HCT116 (cell line): ENCODE results near the gene IL3. TPM values are rescaled to one million over a fixed set of nuclear protein-coding genes. Genes with fewer than 3 reads are reported as not detected.

Source experiments
- ATAC-seq: fragments of 200-7000 bp; cut with Tn5 transposase; 2 replicates; pipeline ENCODE4 v1.9.1; 2020; ENCODE audit warnings: mild to moderate bottlenecking, moderate library complexity
- BruUV-seq: library from RNA; stranded (reverse); fragments of 400-500 nt; replicated peaks from 2 replicates; lab custom pipeline; 2021; lab: Mats Ljungman, UMichigan
- CTCF ChIA-PET: fragments of 300-600 bp; sonication (Branson Sonifier 250); formaldehyde crosslinking; loops from one replicate; lab custom pipeline; 2021; ENCODE audit warnings: antibody characterized with exemption; lab: Charles Lee
- POLR2A ChIA-PET: fragments of 300-600, 350-600 bp; sonication (Branson Sonifier 250); formaldehyde crosslinking; loops from one replicate; lab custom pipeline; 2021; ENCODE audit warnings: antibody characterized with exemption; lab: Charles Lee
- RAD21 ChIA-PET, 2 experiments: fragments of 300-600 bp; sonication (Branson Sonifier 250); formaldehyde crosslinking; loops; one replicate each; lab custom pipeline; 2023; ENCODE audit warnings: low total read pairs in 2 of 2; ENCODE audit not compliant: uncharacterized antibody in 2 of 2, unreplicated experiment in 2 of 2, low non-redundant PET in 1 of 2; lab: Charles Lee
- DNase-seq: peaks from one replicate; pipeline ENCODE4 v3.0.0-alpha.2; 2010; ENCODE audit warnings: low read depth, low spot score
- H2AFZ ChIP-seq: fragments of 200-600 bp; shearing (Covaris generic), sonication (generic); 2 replicates; pipeline ENCODE4 v1.6.1; 2017; ENCODE audit warnings: low read depth, mixed run types, mixed read lengths, antibody characterized with exemption, low read length; ENCODE audit not compliant: poor library complexity, severe bottlenecking
- H3K27ac ChIP-seq: 2 replicates; pipeline ENCODE4 v1.5.1; 2012; ENCODE audit warnings: low read depth, low read length
- H3K27me3 ChIP-seq: fragments of 200-600 bp; sonication (generic); 2 replicates; pipeline ENCODE4 v1.6.1; 2016; ENCODE audit warnings: mixed run types, low read length, mixed read lengths; ENCODE audit not compliant: insufficient read depth
- H3K36me3 ChIP-seq, 2 experiments: fragments of 200-500 bp in 1 of 2; fragments of 200-600 bp in 1 of 2; sonication (Bioruptor generic) in 1 of 2; sonication (generic) in 1 of 2; 2 replicates each; pipeline versions ENCODE4 v1.5.1 to v1.6.1; 2014 to 2016; ENCODE audit warnings: low read length in 2 of 2, inconsistent platforms in 1 of 2, mixed read lengths in 1 of 2, mixed run types in 1 of 2; ENCODE audit not compliant: insufficient read depth in 2 of 2, control insufficient read depth in 1 of 2
- H3K4me1 ChIP-seq, 2 experiments: fragments of 200-600 bp in 1 of 2; sonication (generic) in 1 of 2; 2 replicates each; pipeline versions ENCODE4 v1.5.1 to v1.6.1; 2012 to 2017; ENCODE audit warnings: low read length in 2 of 2, inconsistent platforms in 1 of 2, mild to moderate bottlenecking in 1 of 2, mixed read lengths in 1 of 2, mixed run types in 1 of 2, moderate library complexity in 1 of 2; ENCODE audit not compliant: insufficient read depth in 2 of 2, control insufficient read depth in 1 of 2
- H3K4me2 ChIP-seq: fragments of 200-600 bp; sonication (generic); 2 replicates; pipeline ENCODE4 v1.6.1; 2017; ENCODE audit warnings: mixed run types, low read length, mixed read lengths
- H3K4me3 ChIP-seq, 2 experiments: fragments of 200-600 bp in 1 of 2; sonication (generic) in 1 of 2; replicated peaks in 1 of 2; 2 replicates each; pipeline ENCODE4 v1.5.1; 2011 to 2016; ENCODE audit warnings: low read length in 2 of 2, control low read depth in 1 of 2, low read depth in 1 of 2, mild to moderate bottlenecking in 1 of 2, mixed read lengths in 1 of 2, mixed run types in 1 of 2
- H3K79me2 ChIP-seq: fragments of 200-600 bp; sonication (generic); 2 replicates; pipeline ENCODE4 v1.6.1; 2017; ENCODE audit warnings: mild to moderate bottlenecking, mixed run types, low read length, moderate library complexity, mixed read lengths; ENCODE audit not compliant: insufficient read depth
- H3K9ac ChIP-seq: fragments of 200-600 bp; sonication (generic); 2 replicates; pipeline ENCODE4 v1.6.1; 2016; ENCODE audit warnings: low read length, mixed read lengths
- H3K9me2 ChIP-seq: fragments of 200-600 bp; sonication (generic), shearing (Covaris generic); 2 replicates; pipeline ENCODE4 v1.6.1; 2017; ENCODE audit warnings: mixed run types, mild to moderate bottlenecking, moderate library complexity; ENCODE audit not compliant: insufficient read depth
- H3K9me3 ChIP-seq, 2 experiments: fragments of 200-500 bp in 1 of 2; fragments of 200-600 bp in 1 of 2; sonication (Bioruptor generic) in 1 of 2; sonication (generic) in 1 of 2; 2 replicates each; pipeline ENCODE4 v1.6.1; 2014 to 2017; ENCODE audit warnings: low read length in 2 of 2, mixed read lengths in 2 of 2, inconsistent platforms in 1 of 2, low read depth in 1 of 2, mild to moderate bottlenecking in 1 of 2, mixed run types in 1 of 2, moderate library complexity in 1 of 2; ENCODE audit not compliant: control insufficient read depth in 1 of 2, insufficient read depth in 1 of 2
- H4K20me1 ChIP-seq: fragments of 200-600 bp; sonication (generic), shearing (Covaris generic); 2 replicates; pipeline ENCODE4 v1.6.1; 2017; ENCODE audit warnings: mixed run types, mild to moderate bottlenecking, moderate library complexity; ENCODE audit not compliant: insufficient read depth
- ATF3 ChIP-seq: IDR thresholded peaks from 2 replicates; pipeline ENCODE4 v1.6.1; 2012
- CBX3 ChIP-seq: IDR thresholded peaks from 2 replicates; pipeline ENCODE4 v1.6.1; 2012; ENCODE audit warnings: low read depth
- CEBPB ChIP-seq: IDR thresholded peaks from 2 replicates; pipeline ENCODE4 v1.6.1; 2012; ENCODE audit warnings: low read depth
- CTCF ChIP-seq, 3 experiments: fragments of 200-600 bp in 1 of 3; sonication (generic) in 1 of 3; IDR thresholded peaks in 2 of 3; conservative IDR thresholded peaks in 1 of 3; 2 replicates each; pipeline ENCODE4 v1.5.1; 2012 to 2017; ENCODE audit warnings: low read depth in 2 of 3, low read length in 2 of 3, antibody characterized with exemption in 1 of 3, borderline replicate concordance in 1 of 3, control low read depth in 1 of 3, mild to moderate bottlenecking in 1 of 3, mixed read lengths in 1 of 3, mixed run types in 1 of 3, moderate library complexity in 1 of 3; ENCODE audit not compliant: insufficient read depth in 1 of 3
- EGR1 ChIP-seq: IDR thresholded peaks from 2 replicates; pipeline ENCODE4 v1.6.1; 2012; ENCODE audit warnings: low read depth
- EZH2phosphoT487 ChIP-seq: fragments of 200-600 bp; IDR thresholded peaks from 2 replicates; pipeline ENCODE4 v1.6.1; 2018; ENCODE audit warnings: antibody characterized with exemption, borderline replicate concordance
- FOSL1 ChIP-seq: IDR thresholded peaks from 2 replicates; pipeline ENCODE4 v1.6.1; 2012; ENCODE audit warnings: low read depth
- JUND ChIP-seq: IDR thresholded peaks from 2 replicates; pipeline ENCODE4 v1.6.1; 2012
- MAX ChIP-seq: IDR thresholded peaks from 2 replicates; pipeline ENCODE4 v1.6.1; 2012
- POLR2AphosphoS5 ChIP-seq: IDR thresholded peaks from 2 replicates; pipeline ENCODE4 v1.6.1; 2011; ENCODE audit warnings: mild to moderate bottlenecking, low read depth, low read length, moderate library complexity
- SIN3A ChIP-seq: IDR thresholded peaks from 2 replicates; pipeline ENCODE4 v1.6.1; 2012; ENCODE audit warnings: low read depth
- SRF ChIP-seq: IDR thresholded peaks from 2 replicates; pipeline ENCODE4 v1.6.1; 2012; ENCODE audit warnings: low read depth
- ZBTB33 ChIP-seq: IDR thresholded peaks from 2 replicates; pipeline ENCODE4 v1.6.1; 2011; ENCODE audit warnings: mild to moderate bottlenecking, low read length, moderate library complexity; ENCODE audit not compliant: insufficient replicate concordance; ENCODE audit errors: extremely low read depth
- ZFX ChIP-seq: fragments of 450-650 bp; IDR thresholded peaks from 2 replicates; pipeline ENCODE4 v1.6.1; 2017
- intact Hi-C: fragments of 100-400 bp; cut with micrococcal nuclease; formaldehyde crosslinking; loops from 2 replicates; pipeline ENCODE4 v1.10.0; 2022
- total RNA-seq: library from RNA; stranded (reverse); gene quantifications from one replicate; pipeline ENCODE4 v1.2.1, GENCODE V29; 2021; ENCODE audit not compliant: unreplicated experiment

The IL3 gene
- total RNA-seq, 1 experiment from 2014 or later = not detected

- no peaks in the 10 kb centered on the region for H3K9me2 ChIP-seq
- ChIA-PET CTCF (no interaction called here), RAD21 (no interaction called here), POLR2A (no interaction called here)
- no peaks in the 10 kb centered on the region for H3K79me2 ChIP-seq
- TF ChIP-seq JUND = no peak
- no peak for TF ChIP-seq ZFX
- no peak for TF ChIP-seq SIN3A
- TF ChIP-seq CEBPB = no peak
- TF ChIP-seq MAX = no peak
- no peak for TF ChIP-seq ATF3
- no peak overlapping the region for H2AFZ ChIP-seq
- no peaks in the 10 kb centered on the region for H4K20me1 ChIP-seq
- no peaks in the 10 kb centered on the region for H3K36me3 ChIP-seq
- H3K4me1 ChIP-seq = peaks cover 0 to 20% of the 10 kb centered on the region in 2 experiments; a peak in 3 of 4 replicates
- H3K9me3 ChIP-seq = no peaks in the 10 kb centered on the region
- DNase-seq (no peak), ATAC-seq (no peak)
- H3K27ac ChIP-seq = no peak overlapping the region
- intact Hi-C loops = no loop called here
- no peak overlapping the region for H3K4me3 ChIP-seq
- H3K4me2 ChIP-seq = no peak overlapping the region
- BruUV-seq = no TSS peak
- no peak overlapping the region for H3K9ac ChIP-seq
- no peaks in the 10 kb centered on the region for H3K27me3 ChIP-seq
Observed at GRCh38 chr5:132096904-132097303, 36.4 kb downstream of the IL3 start.

GRCh38 chr5:132098151-132098594 lies 37.7 kb downstream of the IL3 start:
- Histone ChIP-seq H3K9me3 (no peaks in the 10 kb centered on the region), H3K4me2 (no peak overlapping the region), H3K27ac (no peak overlapping the region)
- no peak for DNase-seq
- TF ChIP-seq FOSL1 (no peak), JUND (no peak), EGR1 (no peak), CBX3 (no peak), MAX (no peak), EZH2phosphoT487 (no peak), CTCF (IDR thresholded peaks at IDR 0.05 in 2 of 3, conservative IDR thresholded peaks at IDR 0.05 in 1 of 3; ENCODE audit: borderline replicate concordance in 1 of 3, insufficient read depth in 1 of 3, low read depth in 2 of 3, low read length in 2 of 3) (no peak), ZBTB33 (no peak), SRF (no peak), POLR2AphosphoS5 (no peak)
- TF ChIP-seq, all 23 proteins: peak for 0
- Histone ChIP-seq H2AFZ (no peak overlapping the region), H3K79me2 (no peaks in the 10 kb centered on the region), H3K36me3 (no peaks in the 10 kb centered on the region), H3K27me3 (no peaks in the 10 kb centered on the region), H3K9ac (no peak overlapping the region), H4K20me1 (no peaks in the 10 kb centered on the region), H3K9me2 (no peaks in the 10 kb centered on the region), H3K4me3 (no peak overlapping the region), H3K4me1 (peaks cover 12 to 33% of the 10 kb centered on the region in 2 experiments)
- no TSS peak for BruUV-seq
- intact Hi-C loops = no loop called here
- ChIA-PET POLR2A (no interaction called here), CTCF (no interaction called here), RAD21 (no interaction called here)
- ATAC-seq = no peak
